NCI-H524 treated with DMSO at 0.1 percent for 48 hours (cell line): ENCODE measurements around the gene PRR20E.
"Not testable (repeated sequence)": the region's sequence is repeated elsewhere in the genome, so short reads cannot be mapped to it uniquely, and the experiment has no call there.

Experiments used
- DNase-seq: peaks from one replicate; lab custom pipeline; 2025; lab: John Stamatoyannopoulos, UW

Gene PRR20E

DNA sequence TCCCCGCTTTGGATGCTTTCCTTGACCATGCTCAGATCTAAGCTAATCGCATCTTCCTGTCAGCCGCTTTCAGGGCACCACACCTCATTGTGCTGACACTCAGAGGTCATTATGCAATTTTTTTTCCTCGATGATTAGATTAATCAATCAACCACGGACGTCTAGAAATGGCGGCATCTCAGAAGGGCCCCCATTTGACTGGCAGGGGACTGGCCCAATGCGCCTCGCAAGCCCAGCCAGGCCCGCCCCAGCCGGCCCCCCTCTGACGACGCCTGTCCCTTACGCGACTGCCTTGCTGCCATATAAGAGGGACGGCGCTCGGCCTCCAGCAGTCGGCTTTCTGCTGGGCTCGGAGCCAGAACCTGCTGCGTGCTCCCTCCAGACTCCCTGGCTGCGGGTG is at the start of gene PRR20E:
TSS of gene PRR20E (plus strand) at position 301 of the 400 bp plus-strand sequence. CDS start 387 bp downstream, outside the sequence.
- not testable (repeated sequence) for DNase-seq

DNA sequence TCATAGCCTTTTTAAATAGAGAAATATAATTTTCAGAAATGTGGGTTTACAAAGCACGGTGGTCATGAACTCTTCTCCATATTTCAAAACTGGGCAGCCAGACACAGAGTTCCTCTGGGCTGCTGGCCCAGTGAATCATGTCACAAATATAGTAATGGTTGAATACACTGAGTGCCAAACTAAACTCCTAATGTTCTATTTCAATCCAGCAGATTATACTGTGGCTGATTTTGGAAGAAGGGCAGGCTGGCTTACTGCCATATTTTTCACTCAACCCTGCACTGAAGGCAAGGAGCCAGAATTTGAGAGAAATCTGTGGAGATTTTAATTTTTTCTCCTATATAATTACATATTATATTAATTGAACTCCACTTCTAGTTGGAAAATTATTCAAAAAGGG is 43.3 kb upstream of the PRR20E start:
- no peak for DNase-seq

DNA sequence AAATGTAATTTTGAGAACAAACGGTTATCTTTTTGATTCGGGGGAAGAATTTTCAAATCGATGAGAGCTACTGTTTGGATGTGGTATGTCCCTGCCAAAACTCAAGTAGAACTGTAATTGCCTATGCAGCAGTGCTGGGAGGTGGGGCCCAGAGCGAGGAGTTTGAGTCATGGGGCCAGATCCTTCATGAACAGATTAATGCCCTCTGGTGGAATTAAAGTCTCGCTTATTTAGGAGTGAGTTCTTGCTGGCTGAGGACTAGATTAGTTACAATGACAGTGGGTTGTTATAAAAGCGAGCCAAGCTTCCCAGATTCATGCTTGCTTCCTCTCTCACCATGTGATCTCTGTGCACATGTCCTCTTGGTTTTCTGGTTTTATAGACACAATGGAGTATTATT is 38.1 kb upstream of the PRR20E start:
- no peak for DNase-seq

DNA sequence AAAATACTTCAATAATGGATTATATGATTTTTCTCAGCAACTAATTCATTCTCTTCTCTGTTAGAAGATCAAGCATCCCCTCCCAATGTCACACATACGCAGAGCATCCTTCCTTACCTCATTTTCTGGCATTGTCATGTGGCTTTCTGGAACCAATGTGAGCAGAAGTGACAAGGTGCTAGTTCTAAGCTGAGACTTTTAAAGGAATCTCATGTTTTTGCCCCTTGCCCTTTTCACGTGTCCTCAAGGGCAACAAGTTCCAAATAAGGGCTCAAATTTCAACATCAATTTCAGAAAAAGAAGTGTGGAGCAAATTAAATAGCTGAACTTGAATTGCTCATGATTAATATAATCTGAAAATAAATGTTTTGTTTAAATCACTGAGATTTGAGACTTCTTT is 30.9 kb upstream of the PRR20E start:
- DNase-seq, result no peak

DNA sequence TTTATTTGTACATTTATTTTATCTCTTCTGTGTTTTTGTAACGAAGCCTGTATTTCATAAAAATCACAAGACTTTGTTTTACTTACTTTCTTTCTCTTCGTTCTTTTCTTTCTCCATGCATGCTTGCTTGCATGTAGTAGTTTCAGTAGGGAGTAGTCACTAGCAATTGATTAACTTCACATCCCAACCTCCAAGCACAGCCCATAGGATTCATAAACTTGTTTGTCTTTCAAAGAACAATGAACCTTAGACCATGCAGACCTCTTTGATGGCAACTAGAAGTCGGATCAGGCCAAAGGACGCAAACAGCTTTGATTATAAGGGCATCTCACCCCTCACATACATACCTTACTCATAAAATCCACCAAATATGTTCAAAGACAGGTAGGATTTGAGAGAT is 29.4 kb upstream of the PRR20E start:
- no peak for DNase-seq

DNA sequence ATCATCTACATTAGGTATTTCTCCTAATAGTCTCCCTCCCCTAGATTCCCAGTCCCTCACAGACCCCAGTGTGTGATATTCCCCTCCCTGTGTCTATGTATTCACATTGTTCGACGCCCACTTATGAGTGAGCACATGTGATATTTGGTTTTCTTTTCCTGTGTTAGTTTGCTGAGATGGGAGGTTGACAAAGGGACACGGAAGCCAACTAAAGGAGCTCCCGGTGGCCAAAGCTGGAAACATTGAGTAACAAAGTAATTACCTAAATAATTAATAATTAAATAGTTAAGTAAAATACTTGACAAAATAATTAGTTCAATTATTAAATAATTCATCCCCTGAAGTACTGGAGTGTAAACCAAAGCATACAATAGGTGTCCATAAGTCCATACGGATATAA is 28.0 kb upstream of the PRR20E start:
- DNase-seq, result no peak

DNA sequence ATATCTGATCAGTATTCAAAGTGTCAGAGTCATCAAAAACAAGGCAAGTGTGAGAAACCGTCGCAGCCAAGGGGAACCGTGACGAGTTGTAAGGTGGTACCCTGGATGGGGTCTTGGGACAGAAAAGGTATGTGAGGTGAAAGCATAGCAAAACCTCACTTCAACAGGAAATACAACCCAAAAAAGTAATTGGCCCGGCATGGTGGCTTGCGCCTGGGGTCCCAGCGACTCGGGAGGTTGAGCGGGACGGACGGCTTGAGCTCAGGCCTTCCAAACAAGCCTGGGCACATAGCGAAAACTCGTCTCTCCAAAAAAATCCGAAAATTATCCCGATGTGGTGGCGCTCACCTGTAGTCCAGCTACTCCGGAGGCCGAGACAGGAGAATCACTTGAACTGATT is 27.2 kb upstream of the PRR20E start:
- not testable (repeated sequence) for DNase-seq

DNA sequence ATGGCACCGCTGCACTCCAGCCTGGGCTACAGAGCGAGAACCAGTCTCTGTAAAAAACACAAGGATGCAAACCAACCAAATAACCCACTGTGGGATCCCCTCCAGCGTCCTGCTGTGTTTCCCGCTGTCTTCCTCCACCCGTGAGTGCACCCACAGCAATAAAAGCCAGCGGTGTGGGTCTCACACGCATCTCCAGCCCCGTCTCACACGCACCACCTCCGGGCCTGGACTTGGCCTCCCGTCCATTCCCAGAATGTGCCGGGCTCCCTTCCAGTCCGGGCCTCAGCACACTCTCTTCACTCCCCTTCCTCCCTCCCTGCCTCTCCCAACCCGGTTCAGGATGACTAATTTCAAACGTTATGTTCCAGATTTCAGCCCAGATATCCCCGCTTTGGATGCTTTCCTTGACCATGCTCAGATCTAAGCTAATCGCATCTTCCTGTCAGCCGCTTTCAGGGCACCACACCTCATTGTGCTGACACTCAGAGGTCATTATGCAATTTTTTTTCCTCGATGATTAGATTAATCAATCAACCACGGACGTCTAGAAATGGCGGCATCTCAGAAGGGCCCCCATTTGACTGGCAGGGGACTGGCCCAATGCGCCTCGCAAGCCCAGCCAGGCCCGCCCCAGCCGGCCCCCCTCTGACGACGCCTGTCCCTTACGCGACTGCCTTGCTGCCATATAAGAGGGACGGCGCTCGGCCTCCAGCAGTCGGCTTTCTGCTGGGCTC is 26.6 kb upstream of the PRR20E start, which contains the start of gene PRR20A:
TSS of gene PRR20A (plus strand) at position 684 of the 734 bp plus-strand sequence. CDS start 387 bp downstream, outside the sequence.
- DNase-seq, result not testable (repeated sequence)

DNA sequence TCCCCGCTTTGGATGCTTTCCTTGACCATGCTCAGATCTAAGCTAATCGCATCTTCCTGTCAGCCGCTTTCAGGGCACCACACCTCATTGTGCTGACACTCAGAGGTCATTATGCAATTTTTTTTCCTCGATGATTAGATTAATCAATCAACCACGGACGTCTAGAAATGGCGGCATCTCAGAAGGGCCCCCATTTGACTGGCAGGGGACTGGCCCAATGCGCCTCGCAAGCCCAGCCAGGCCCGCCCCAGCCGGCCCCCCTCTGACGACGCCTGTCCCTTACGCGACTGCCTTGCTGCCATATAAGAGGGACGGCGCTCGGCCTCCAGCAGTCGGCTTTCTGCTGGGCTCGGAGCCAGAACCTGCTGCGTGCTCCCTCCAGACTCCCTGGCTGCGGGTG is 19.8 kb upstream of the PRR20E start, which contains the start of gene PRR20B:
TSS of gene PRR20B (plus strand) at position 301 of the 400 bp plus-strand sequence. CDS start 387 bp downstream, outside the sequence.
- not testable (repeated sequence) for DNase-seq

DNA sequence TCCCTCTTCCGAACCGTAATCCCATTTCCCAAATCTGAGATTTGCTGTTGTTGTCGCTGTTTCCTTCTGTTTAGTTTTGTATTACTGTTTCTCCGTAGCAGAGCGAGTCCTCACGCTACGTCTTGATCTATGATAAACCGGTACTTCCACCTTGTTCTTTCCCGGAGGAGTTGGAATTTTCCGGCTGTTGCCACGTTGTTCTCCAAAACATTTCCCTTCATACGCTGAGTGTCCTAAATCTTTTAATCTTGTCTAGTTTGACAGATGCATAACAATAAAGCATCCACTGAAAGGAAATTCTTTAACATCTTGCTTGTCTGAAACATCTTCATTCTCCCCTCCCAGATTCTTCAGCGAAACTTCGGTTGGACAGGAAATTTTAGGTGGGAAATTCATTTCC is 18.9 kb upstream of the PRR20E start:
- DNase-seq, result not testable (repeated sequence)

DNA sequence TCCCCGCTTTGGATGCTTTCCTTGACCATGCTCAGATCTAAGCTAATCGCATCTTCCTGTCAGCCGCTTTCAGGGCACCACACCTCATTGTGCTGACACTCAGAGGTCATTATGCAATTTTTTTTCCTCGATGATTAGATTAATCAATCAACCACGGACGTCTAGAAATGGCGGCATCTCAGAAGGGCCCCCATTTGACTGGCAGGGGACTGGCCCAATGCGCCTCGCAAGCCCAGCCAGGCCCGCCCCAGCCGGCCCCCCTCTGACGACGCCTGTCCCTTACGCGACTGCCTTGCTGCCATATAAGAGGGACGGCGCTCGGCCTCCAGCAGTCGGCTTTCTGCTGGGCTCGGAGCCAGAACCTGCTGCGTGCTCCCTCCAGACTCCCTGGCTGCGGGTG is 13.2 kb upstream of the PRR20E start, which contains the start of gene PRR20C:
TSS of gene PRR20C (plus strand) at position 301 of the 400 bp plus-strand sequence. CDS start 387 bp downstream, outside the sequence.
- not testable (repeated sequence) for DNase-seq

DNA sequence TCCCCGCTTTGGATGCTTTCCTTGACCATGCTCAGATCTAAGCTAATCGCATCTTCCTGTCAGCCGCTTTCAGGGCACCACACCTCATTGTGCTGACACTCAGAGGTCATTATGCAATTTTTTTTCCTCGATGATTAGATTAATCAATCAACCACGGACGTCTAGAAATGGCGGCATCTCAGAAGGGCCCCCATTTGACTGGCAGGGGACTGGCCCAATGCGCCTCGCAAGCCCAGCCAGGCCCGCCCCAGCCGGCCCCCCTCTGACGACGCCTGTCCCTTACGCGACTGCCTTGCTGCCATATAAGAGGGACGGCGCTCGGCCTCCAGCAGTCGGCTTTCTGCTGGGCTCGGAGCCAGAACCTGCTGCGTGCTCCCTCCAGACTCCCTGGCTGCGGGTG is 6.7 kb upstream of the PRR20E start, which contains the start of gene PRR20D:
TSS of gene PRR20D (plus strand) at position 301 of the 400 bp plus-strand sequence. CDS start 387 bp downstream, outside the sequence.
- DNase-seq, result not testable (repeated sequence)

DNA sequence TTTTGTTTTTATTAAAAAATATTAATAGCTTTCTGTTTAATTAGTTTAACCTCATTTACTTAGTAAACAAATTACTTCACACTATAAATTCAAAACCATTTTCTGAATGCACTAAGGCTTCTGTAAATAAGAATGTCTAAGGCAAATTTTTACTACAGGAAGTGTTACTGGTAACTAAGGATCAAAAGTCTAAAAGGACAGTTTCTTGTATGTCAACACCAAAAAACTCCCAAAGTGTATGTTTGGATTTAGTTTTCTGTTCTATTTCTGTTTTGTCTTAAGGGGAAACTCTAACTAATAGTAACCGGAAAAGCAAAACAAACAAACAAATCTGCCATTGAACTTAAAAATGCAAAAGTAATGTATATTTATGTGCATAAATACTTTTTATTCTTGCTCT is 24.7 kb downstream of the PRR20E start:
- no peak for DNase-seq

DNA sequence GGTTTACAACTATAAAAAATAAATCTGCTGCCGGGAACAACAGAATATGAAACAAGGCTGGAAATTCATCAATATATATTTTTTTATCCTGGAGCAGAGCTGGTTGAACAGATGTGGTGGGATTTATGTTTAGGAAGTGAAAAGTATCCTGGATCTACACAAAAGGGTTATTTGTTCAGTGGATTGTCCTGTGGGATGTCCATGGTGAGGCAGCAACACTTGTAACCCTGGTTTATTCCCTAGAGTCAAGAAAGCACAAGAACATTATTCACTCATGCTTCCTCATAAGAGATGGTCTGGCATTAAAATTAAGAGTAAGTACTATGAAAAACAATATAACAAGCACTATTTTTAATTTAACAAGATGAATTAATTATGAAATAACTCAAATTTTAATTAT is 46.0 kb downstream of the PRR20E start:
- no peak for DNase-seq
